ENCODE results near the gene DOC2A.

Gene DOC2A

GRCh38 chr16:29988346-29989075, 22.3 kb downstream of the DOC2A start:
- H2AFZ ChIP-seq = no peak overlapping the region
- H3K4me3 ChIP-seq (ENCODE audit: low read depth, low read length) = no peak overlapping the region
- H3K27ac ChIP-seq = no peak overlapping the region
- no peaks in the 10 kb centered on the region for H3K4me1 ChIP-seq
- H3K27me3 ChIP-seq (ENCODE audit: control insufficient read depth, insufficient read depth, low read length) = no peaks in the 10 kb centered on the region
- H3K9ac ChIP-seq = no peak overlapping the region
- no peak overlapping the region for H3K4me2 ChIP-seq (ENCODE audit: low read length)
- no peaks in the 10 kb centered on the region for H3K9me3 ChIP-seq (ENCODE audit: control insufficient read depth, low read length)
- TF ChIP-seq CTCF (IDR thresholded peaks at IDR 0.05) = no peak
- H3K79me2 ChIP-seq = no peaks in the 10 kb centered on the region
- no peaks in the 10 kb centered on the region for H3K36me3 ChIP-seq (ENCODE audit: control insufficient read depth, insufficient read depth, low read length)

GRCh38 chr16:29987371-29988085, 23.3 kb downstream of the DOC2A start:
- Histone ChIP-seq H3K4me3 (ENCODE audit: low read depth, low read length) (no peak overlapping the region), H3K79me2 (no peaks in the 10 kb centered on the region), H3K4me2 (ENCODE audit: low read length) (no peak overlapping the region), H2AFZ (no peak overlapping the region), H3K27me3 (ENCODE audit: control insufficient read depth, insufficient read depth, low read length) (no peaks in the 10 kb centered on the region), H3K27ac (no peak overlapping the region), H3K9ac (no peak overlapping the region), H3K36me3 (ENCODE audit: control insufficient read depth, insufficient read depth, low read length) (no peaks in the 10 kb centered on the region), H3K9me3 (ENCODE audit: control insufficient read depth, low read length) (no peaks in the 10 kb centered on the region), H3K4me1 (no peaks in the 10 kb centered on the region)
- no peak for TF ChIP-seq CTCF (IDR thresholded peaks at IDR 0.05)

- TF ChIP-seq CTCF (IDR thresholded peaks at IDR 0.05) = no peak
- H3K36me3 ChIP-seq (ENCODE audit: control insufficient read depth, insufficient read depth, low read length) = no peaks in the 10 kb centered on the region
- H3K27me3 ChIP-seq (ENCODE audit: control insufficient read depth, insufficient read depth, low read length) = no peaks in the 10 kb centered on the region
- no peak overlapping the region for H3K27ac ChIP-seq
- no peak overlapping the region for H3K4me3 ChIP-seq (ENCODE audit: low read depth, low read length)
- H3K9me3 ChIP-seq (ENCODE audit: control insufficient read depth, low read length) = no peaks in the 10 kb centered on the region
- no peak overlapping the region for H3K9ac ChIP-seq
- H3K79me2 ChIP-seq = no peaks in the 10 kb centered on the region
- no peak overlapping the region for H2AFZ ChIP-seq
- no peak overlapping the region for H3K4me2 ChIP-seq (ENCODE audit: low read length)
- H3K4me1 ChIP-seq = no peaks in the 10 kb centered on the region
These were observed 23.9 kb downstream of the DOC2A start for GRCh38 chr16:29986931-29987330.

GRCh38 chr16:29986231-29986630, 24.6 kb downstream of the DOC2A start:
- H3K79me2 ChIP-seq = no peaks in the 10 kb centered on the region
- no peaks in the 10 kb centered on the region for H3K36me3 ChIP-seq (ENCODE audit: control insufficient read depth, insufficient read depth, low read length)
- no peaks in the 10 kb centered on the region for H3K4me1 ChIP-seq
- no peak for TF ChIP-seq CTCF (IDR thresholded peaks at IDR 0.05)
- no peaks in the 10 kb centered on the region for H3K9me3 ChIP-seq (ENCODE audit: control insufficient read depth, low read length)
- H3K4me3 ChIP-seq (ENCODE audit: low read depth, low read length) = no peak overlapping the region
- no peak overlapping the region for H3K9ac ChIP-seq
- no peak overlapping the region for H3K4me2 ChIP-seq (ENCODE audit: low read length)
- H3K27me3 ChIP-seq (ENCODE audit: control insufficient read depth, insufficient read depth, low read length) = no peaks in the 10 kb centered on the region
- H3K27ac ChIP-seq = no peak overlapping the region
- H2AFZ ChIP-seq = no peak overlapping the region
